Measurements from ENCODE around the gene DYNLT4. TPM values are rescaled to one million over a fixed set of nuclear protein-coding genes. Genes with fewer than 3 reads are reported as not detected.

The DYNLT4 gene
- total and polyA plus RNA-seq, 2 of the 13 experiments (the other 11 are each of a cell fraction or from before 2014, with no cell fraction given): 0.77 TPM; not detected in 1

GRCh38 chr1:44784094-44785028 lies 22.8 kb downstream of the DYNLT4 start (continued):
- TF ChIP-seq ZNF687 (CRISPR knock-in tag; IDR thresholded peaks at IDR 0.05) (peak; percentile 97), ZNF232 (CRISPR knock-in tag; IDR thresholded peaks at IDR 0.05; ENCODE audit: borderline replicate concordance) (no peak), ZEB1 (IDR thresholded peaks at IDR 0.05; ENCODE audit: insufficient replicate concordance, low read depth) (no peak), GABPA (IDR thresholded peaks at IDR 0.05; ENCODE audit: low read depth, low read length) (peak; percentile 71), GABPA (CRISPR knock-in tag; IDR thresholded peaks at IDR 0.05; ENCODE audit: low read depth) (peak; percentile 75), UBTF (CRISPR knock-in tag; IDR thresholded peaks at IDR 0.05) (peak; percentile 95), ZNF512B (CRISPR knock-in tag; IDR thresholded peaks at IDR 0.05; ENCODE audit: borderline replicate concordance) (no peak), HNRNPK (IDR thresholded peaks at IDR 0.05; ENCODE audit: low read depth, low read length, poor library complexity, severe bottlenecking) (peak; percentile 85), DPF2 (CRISPR knock-in tag; IDR thresholded peaks at IDR 0.05; ENCODE audit: borderline replicate concordance, low read depth) (no peak), ZBTB44 (CRISPR knock-in tag; IDR thresholded peaks at IDR 0.05) (no peak), RNF219 (CRISPR knock-in tag; IDR thresholded peaks at IDR 0.05) (no peak), THAP7 (CRISPR knock-in tag; IDR thresholded peaks at IDR 0.05) (no peak)
